Activated naive CD4-positive, alpha-beta T cell treated with anti-CD3 and anti-CD28 coated beads, Interleukin-2, amount 50 U/mL, for 72 hours (primary cell): Measurements from ENCODE around the gene FCN3. TPM values are rescaled to one million over a fixed set of nuclear protein-coding genes. Genes with fewer than 3 reads are reported as not detected.
A peak's percentile ranks its signal among the peaks of the same experiment; 100 is the strongest.
"Not testable (repeated sequence)": the region's sequence is repeated elsewhere in the genome, so short reads cannot be mapped to it uniquely, and the experiment has no call there.

Source experiments
- ATAC-seq, 2 donors: fragments of 150-1000 bp; cut with Tn5 transposase; 2 replicates each; pipeline ENCODE4 v1.10.0; 2021; ENCODE audit warnings: mild to moderate bottlenecking in 2 of 2, moderate library complexity in 2 of 2
- DNase-seq, 2 donors: peaks; one replicate each; pipeline ENCODE4 v3.0.0; 2021 to 2022; ENCODE audit warnings: low spot score in 2 of 2
- H3K27ac Mint-ChIP-seq, 2 donors: one replicate each; pipeline ENCODE4 v1.8.0; 2022; ENCODE audit warnings: mild to moderate bottlenecking in 2 of 2, mixed read lengths in 2 of 2
- H3K36me3 Mint-ChIP-seq, 2 donors: one replicate each; pipeline ENCODE4 v1.8.0; 2022; ENCODE audit warnings: mixed read lengths in 2 of 2
- H3K9me3 Mint-ChIP-seq, 2 donors: one replicate each; pipeline ENCODE4 v1.8.0; 2022; ENCODE audit warnings: mixed read lengths in 2 of 2
- total RNA-seq, 2 donors: library from RNA; stranded (reverse); gene quantifications; one replicate each; pipeline ENCODE4 v1.2.3, GENCODE V29; 2022

FCN3 gene
- total RNA-seq = not detected

DNA sequence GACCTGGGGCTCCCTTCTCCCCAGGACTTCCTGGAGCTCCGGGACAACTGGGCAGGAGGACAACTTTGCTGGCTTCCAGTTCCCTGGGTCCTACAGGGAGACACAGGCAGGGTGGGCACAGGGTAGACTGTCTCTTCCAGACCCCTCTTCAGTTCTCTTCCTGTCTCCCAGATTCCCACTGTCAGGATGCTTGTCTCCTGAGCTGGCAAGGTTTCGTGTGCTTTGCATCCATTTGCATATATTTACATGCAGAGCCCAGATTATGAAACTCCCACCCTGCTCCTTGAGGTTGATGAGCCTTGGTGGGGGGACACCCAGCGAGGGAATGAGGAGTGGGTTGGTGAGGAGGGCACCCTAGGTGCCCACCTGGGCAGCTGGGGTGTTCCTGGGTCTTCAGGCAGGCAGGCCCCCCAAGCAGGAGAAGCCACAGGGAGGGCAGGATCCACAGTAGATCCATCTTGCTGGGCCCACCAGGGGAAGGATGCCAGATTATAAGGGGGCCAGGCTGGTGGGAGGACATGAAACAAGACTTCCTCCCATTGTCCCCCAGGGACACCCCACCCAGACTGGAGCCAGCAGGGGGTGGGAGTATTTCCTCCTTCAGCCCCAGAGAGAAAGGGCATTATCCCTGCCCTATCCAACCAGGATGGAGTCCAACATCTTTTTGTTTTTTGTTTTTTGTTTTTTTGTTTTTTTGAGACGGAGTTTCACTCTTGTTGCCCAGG, at the start of gene FCN3:
FCN3 (minus strand) TSS at position 463 of the 725 bp plus-strand sequence; CDS start at position 457, 6 bp downstream.
- Mint-ChIP-seq H3K27ac (peak within 1 kb of the TSS in 1 of 2 donors; percentile 8), H3K36me3 (no peaks in the 10 kb centered on the region), H3K9me3 (no peaks in the 10 kb centered on the region)
- ATAC-seq = no peak
- DNase-seq = no peak

GRCh38 chr1:27423709-27424108, 49.1 kb upstream of the FCN3 start:
- Mint-ChIP-seq H3K27ac (no peak overlapping the region), H3K9me3 (no peaks in the 10 kb centered on the region), H3K36me3 (peaks cover 0 to 20% of the 10 kb centered on the region in 2 donors)
- DNase-seq = no peak
- ATAC-seq = no peak

- ATAC-seq (peak; percentile 79 to 94), DNase-seq (peak in 1 of 2 donors; percentile 66)
- H3K27ac Mint-ChIP-seq = peak overlapping the region; percentile 36 to 89
- H3K9me3 Mint-ChIP-seq = no peaks in the 10 kb centered on the region
- H3K36me3 Mint-ChIP-seq = peaks cover 21 to 22% of the 10 kb centered on the region in 2 donors
These were observed 43.9 kb upstream of the FCN3 start for GRCh38 chr1:27418326-27419185.

DNA sequence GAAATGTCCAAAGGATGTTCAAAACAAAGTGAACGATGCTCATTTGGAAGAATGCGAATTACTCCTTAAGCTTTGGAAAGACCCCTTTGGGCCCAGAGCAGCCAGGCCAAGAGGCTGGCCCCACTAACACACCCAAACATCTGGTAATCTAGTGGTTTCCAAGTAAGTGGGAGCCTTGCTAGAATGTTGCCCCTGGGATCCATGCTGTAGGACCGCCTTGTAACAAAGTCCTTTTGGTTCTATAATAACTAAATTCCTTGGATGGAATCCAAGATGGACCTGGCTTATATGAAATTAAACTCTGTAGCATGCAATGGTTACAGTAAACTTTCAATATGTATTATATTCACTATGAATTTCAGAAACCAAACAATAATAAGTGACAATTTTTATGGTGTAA, 43.1 kb upstream of the FCN3 start:
- peaks cover 24 to 25% of the 10 kb centered on the region in 2 donors for H3K36me3 Mint-ChIP-seq
- ATAC-seq = no peak

GRCh38 chr1:27416387-27417111, 41.9 kb upstream of the FCN3 start:
- no peaks in the 10 kb centered on the region for H3K9me3 Mint-ChIP-seq
- H3K36me3 Mint-ChIP-seq = peaks cover 24 to 25% of the 10 kb centered on the region in 2 donors

More for the DNA sequence above, 43.1 kb upstream of the FCN3 start:
- DNase-seq = no peak
- Mint-ChIP-seq H3K27ac (peak overlapping the region; percentile 36 to 89), H3K9me3 (no peaks in the 10 kb centered on the region)

DNA sequence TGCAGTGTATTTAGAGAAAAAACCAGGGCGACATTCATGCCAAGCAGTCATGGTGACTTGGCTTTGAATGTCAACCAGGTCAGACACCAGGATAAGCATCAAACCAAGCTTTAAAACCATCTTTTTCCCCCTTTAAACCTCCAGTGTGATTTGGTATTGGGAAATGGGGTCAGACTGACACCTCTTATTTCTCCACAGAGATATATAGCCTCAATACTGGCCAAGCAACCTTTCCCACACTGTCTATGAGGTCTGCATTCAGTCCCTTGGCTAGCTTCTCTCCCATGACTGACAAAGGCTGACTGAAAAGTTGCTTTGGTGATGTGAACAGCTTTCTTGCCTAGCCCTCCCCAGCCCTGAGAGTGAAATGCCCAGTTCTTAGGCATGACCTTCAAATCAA, 39.5 kb upstream of the FCN3 start:
- no peak overlapping the region for H3K27ac Mint-ChIP-seq
- peaks cover 24 to 25% of the 10 kb centered on the region in 2 donors for H3K36me3 Mint-ChIP-seq
- no peak for ATAC-seq

More at GRCh38 chr1:27416387-27417111, 41.9 kb upstream of the FCN3 start:
- DNase-seq = peak in 1 of 2 donors; percentile 66
- peak; percentile 44 to 67 for ATAC-seq
- no peak overlapping the region for H3K27ac Mint-ChIP-seq

GRCh38 chr1:27413004-27413403, 38.4 kb upstream of the FCN3 start:
- DNase-seq = no peak
- H3K36me3 Mint-ChIP-seq = peaks cover 24 to 25% of the 10 kb centered on the region in 2 donors
- H3K27ac Mint-ChIP-seq = peak overlapping the region in 1 of 2 donors; percentile 68
- no peaks in the 10 kb centered on the region for H3K9me3 Mint-ChIP-seq
- no peak for ATAC-seq

More for the DNA sequence above, 39.5 kb upstream of the FCN3 start:
- no peaks in the 10 kb centered on the region for H3K9me3 Mint-ChIP-seq
- DNase-seq = no peak

- ATAC-seq = no peak
- H3K9me3 Mint-ChIP-seq = no peaks in the 10 kb centered on the region
- no peak for DNase-seq
- H3K36me3 Mint-ChIP-seq = peaks cover 24 to 25% of the 10 kb centered on the region in 2 donors
- H3K27ac Mint-ChIP-seq = no peak overlapping the region
These were observed 37.9 kb upstream of the FCN3 start for GRCh38 chr1:27412502-27412901.

GRCh38 chr1:27410709-27411108, 36.1 kb upstream of the FCN3 start:
- no peaks in the 10 kb centered on the region for H3K9me3 Mint-ChIP-seq
- peak overlapping the region in 1 of 2 donors; percentile 51 for H3K27ac Mint-ChIP-seq
- ATAC-seq (no peak), DNase-seq (no peak)
- H3K36me3 Mint-ChIP-seq = peaks cover 15 to 17% of the 10 kb centered on the region in 2 donors

DNA sequence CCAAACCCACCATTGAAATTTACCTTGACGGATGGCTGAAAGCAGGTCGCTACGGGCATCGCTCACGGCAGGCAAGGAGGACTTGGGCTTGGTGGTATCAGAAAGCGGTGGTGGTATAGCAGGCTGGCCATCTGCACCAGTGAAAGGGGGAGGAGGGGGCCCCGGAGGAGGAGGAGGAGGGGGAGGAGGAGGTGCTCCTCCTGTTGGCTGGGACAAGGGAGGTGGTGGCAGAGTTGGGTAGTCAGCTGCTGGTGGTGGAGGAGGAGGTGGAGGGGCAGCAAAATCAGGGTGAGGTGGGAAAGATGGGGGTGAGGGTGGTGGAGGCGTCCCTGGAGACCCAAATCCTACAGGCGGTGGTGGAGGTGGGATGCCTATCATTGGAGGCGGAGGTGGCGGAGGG, 35.0 kb upstream of the FCN3 start:
- H3K9me3 Mint-ChIP-seq = no peaks in the 10 kb centered on the region
- peaks cover 8 to 11% of the 10 kb centered on the region in 2 donors for H3K36me3 Mint-ChIP-seq
- no peak overlapping the region for H3K27ac Mint-ChIP-seq
- no peak for DNase-seq
- ATAC-seq = no peak

DNA sequence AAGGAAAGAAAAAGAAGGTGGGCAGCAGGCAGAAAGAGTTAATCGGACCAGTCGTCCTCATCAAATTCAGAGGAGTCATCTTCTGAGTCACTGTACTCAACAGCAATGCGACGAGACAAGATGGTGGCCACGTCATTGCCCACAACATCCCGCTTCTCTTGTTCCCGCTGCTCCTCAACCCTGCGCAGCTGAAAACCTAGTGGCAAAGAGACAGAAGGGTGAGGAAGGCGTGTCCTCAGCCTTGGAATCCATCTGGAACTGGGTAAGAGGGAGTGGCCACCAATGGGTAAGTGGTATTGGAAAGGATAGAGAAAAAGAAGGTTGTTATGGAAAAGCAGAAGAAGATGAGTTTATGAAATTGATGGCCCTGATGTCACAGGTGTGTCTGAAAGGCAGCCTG, 33.5 kb upstream of the FCN3 start:
- ATAC-seq = no peak
- Mint-ChIP-seq H3K36me3 (peaks cover 0 to 3% of the 10 kb centered on the region in 2 donors), H3K9me3 (no peaks in the 10 kb centered on the region), H3K27ac (peak overlapping the region; percentile 58 to 70)
- no peak for DNase-seq

DNA sequence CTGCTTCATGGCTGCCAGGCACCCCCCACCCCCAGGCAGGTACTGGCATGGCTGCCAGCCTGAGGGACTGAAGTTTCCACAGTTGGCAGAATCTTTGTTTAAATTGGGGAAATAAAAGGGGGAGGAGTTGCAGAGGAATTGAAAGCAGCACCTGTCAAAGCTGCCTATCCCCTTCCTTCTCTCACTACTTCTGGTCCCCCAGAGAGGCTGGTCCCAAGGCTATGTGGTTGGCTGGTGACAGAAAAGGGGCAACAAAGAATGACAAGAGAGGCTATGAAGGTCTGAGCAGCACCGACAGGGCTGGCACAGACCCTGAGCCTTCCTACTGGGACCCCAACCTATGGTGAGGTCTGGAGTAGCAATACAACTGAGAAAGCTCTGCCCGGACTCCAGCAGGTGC, 32.2 kb upstream of the FCN3 start:
- ATAC-seq, DNase-seq, H3K36me3 Mint-ChIP-seq, H3K9me3 Mint-ChIP-seq: not testable (repeated sequence)
- peak overlapping the region in 1 of 2 donors; percentile 70 for H3K27ac Mint-ChIP-seq

DNA sequence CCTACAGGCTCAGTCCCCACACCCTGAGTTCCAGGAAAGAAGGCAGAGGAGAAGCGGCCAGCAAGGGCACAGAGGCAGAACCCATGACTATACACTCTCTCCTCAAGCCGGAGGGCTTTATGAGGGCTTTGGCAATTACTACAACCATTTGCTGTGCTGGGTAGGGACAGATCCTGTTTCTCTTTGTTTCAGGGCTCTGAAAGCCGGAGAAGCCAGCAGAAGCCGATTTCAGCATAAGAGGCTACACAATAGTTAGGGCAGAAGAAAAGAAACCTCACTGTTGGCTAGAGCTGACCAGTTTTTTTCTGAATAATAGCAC, 31.7 kb upstream of the FCN3 start:
- Mint-ChIP-seq H3K27ac (peak overlapping the region; percentile 24 to 91), H3K36me3 (no peaks in the 10 kb centered on the region), H3K9me3 (no peaks in the 10 kb centered on the region)
- DNase-seq = no peak
- ATAC-seq = no peak

GRCh38 chr1:27405598-27406361, 31.2 kb upstream of the FCN3 start:
- ATAC-seq, H3K9me3 Mint-ChIP-seq, H3K36me3 Mint-ChIP-seq, DNase-seq: not testable (repeated sequence)
- peak overlapping the region; percentile 24 to 91 for H3K27ac Mint-ChIP-seq

GRCh38 chr1:27405074-27405473, 30.4 kb upstream of the FCN3 start:
- no peak for ATAC-seq
- DNase-seq = no peak
- no peaks in the 10 kb centered on the region for H3K9me3 Mint-ChIP-seq
- no peaks in the 10 kb centered on the region for H3K36me3 Mint-ChIP-seq
- no peak overlapping the region for H3K27ac Mint-ChIP-seq

DNA sequence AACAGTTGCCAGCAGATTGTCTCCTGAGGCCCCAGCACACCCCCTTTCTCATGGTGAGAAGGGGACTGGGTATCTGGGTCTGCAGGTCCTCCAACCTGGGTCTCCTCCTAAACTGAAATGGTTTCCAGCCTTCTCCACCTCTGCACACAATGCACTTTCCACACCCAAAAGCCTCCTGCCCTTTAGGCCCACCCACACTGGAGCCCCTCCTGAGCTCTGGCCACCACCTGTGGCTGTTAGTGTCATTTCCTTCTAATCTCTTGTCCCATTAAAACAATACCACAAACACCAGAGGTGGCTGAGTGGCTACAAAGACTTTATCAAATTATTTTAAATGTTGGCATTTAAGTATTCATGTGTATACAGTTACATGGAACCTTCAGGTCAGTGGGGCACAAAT, 29.3 kb upstream of the FCN3 start:
- H3K36me3 Mint-ChIP-seq = no peaks in the 10 kb centered on the region
- peak overlapping the region; percentile 40 to 94 for H3K27ac Mint-ChIP-seq
- no peak for ATAC-seq
- DNase-seq = no peak
- H3K9me3 Mint-ChIP-seq = no peaks in the 10 kb centered on the region
